GM12891 (cell line): ENCODE data around the gene BACE2.

Source experiments
- PAX5 ChIP-seq: IDR thresholded peaks from 2 replicates; pipeline ENCODE4 v1.6.1; 2011; ENCODE audit warnings: low read length, moderate library complexity, mild to moderate bottlenecking; ENCODE audit not compliant: insufficient read depth, severe bottlenecking
- POLR2A ChIP-seq: IDR thresholded peaks from 2 replicates; pipeline ENCODE4 v1.6.1; 2011; ENCODE audit warnings: low read depth, low read length, control low read depth
- POLR2AphosphoS5 ChIP-seq: IDR thresholded peaks from 2 replicates; pipeline ENCODE4 v1.6.1; 2011; ENCODE audit warnings: low read depth, low read length, control low read depth
- POU2F2 ChIP-seq: IDR thresholded peaks from 2 replicates; pipeline ENCODE4 v1.6.1; 2011; ENCODE audit warnings: low read depth, mild to moderate bottlenecking, control low read depth, low read length, moderate library complexity
- SPI1 ChIP-seq: IDR thresholded peaks from 2 replicates; pipeline ENCODE4 v1.6.1; 2011; ENCODE audit warnings: low read depth, low read length, control low read depth
- TAF1 ChIP-seq: IDR thresholded peaks from 2 replicates; pipeline ENCODE4 v1.6.1; 2011; ENCODE audit warnings: low read depth, low read length, control low read depth

- TF ChIP-seq POLR2A (no peak), TAF1 (no peak), SPI1 (no peak), POLR2AphosphoS5 (no peak), POU2F2 (no peak), PAX5 (no peak)
These were observed 84.1 kb downstream of the BACE2 start for GRCh38 chr21:41251961-41252642.
